PC-9 (cell line): ENCODE data around the gene EMP3. TPM values are rescaled to one million over a fixed set of nuclear protein-coding genes. Genes with fewer than 3 reads are reported as not detected.

ENCODE experiments used
- Bru-seq: library from RNA; stranded (reverse); fragments of 400-500 nt; gene quantifications from one replicate; lab custom pipeline; 2021; lab: Mats Ljungman, UMichigan
- BruChase-seq, 2 experiments: library from RNA; stranded (reverse); fragments of 400-500 nt; gene quantifications; one replicate each; lab custom pipeline; 2021; lab: Mats Ljungman, UMichigan
- BruUV-seq: library from RNA; stranded (reverse); fragments of 400-500 nt; replicated peaks from 2 replicates; lab custom pipeline; 2021; lab: Mats Ljungman, UMichigan
- CTCF ChIA-PET: fragments of 300-600 bp; sonication (Branson Sonifier 250); formaldehyde crosslinking; loops from one replicate; lab custom pipeline; 2022; ENCODE audit warnings: antibody characterized with exemption; lab: Charles Lee
- POLR2A ChIA-PET: fragments of 300-600 bp; sonication (Branson Sonifier 250); formaldehyde crosslinking; loops from one replicate; lab custom pipeline; 2022; ENCODE audit warnings: antibody characterized with exemption; ENCODE audit not compliant: unreplicated experiment; lab: Charles Lee
- DNase-seq, 2 experiments: peaks; one replicate each; pipeline versions ENCODE4 v3.0.0 to v3.0.0-alpha.2; 2015 to 2022; ENCODE audit warnings: mixed read lengths in 1 of 2
- H2AFZ ChIP-seq: fragments of 200-600 bp; sonication (generic); 2 replicates; pipeline ENCODE4 v1.8.1; 2017; ENCODE audit warnings: antibody characterized with exemption
- H3F3A ChIP-seq: fragments of 200-600 bp; sonication (generic); 2 replicates; pipeline ENCODE4 v1.8.1; 2017; ENCODE audit warnings: antibody characterized with exemption, mild to moderate bottlenecking, low read depth; ENCODE audit not compliant: insufficient read depth
- H3K27ac ChIP-seq: fragments of 200-600 bp; sonication (generic); 2 replicates; pipeline ENCODE4 v1.6.1; 2016; ENCODE audit warnings: mixed run types
- H3K27me3 ChIP-seq: fragments of 200-600 bp; sonication (generic); 2 replicates; pipeline ENCODE4 v1.6.1; 2016; ENCODE audit warnings: low read depth, mixed run types; ENCODE audit not compliant: insufficient read depth
- H3K36me3 ChIP-seq: fragments of 200-600 bp; sonication (generic); 2 replicates; pipeline ENCODE4 v1.6.1; 2016; ENCODE audit warnings: low read depth, mixed run types
- H3K4me1 ChIP-seq: fragments of 200-600 bp; sonication (generic); replicated peaks from 2 replicates; pipeline ENCODE4 v1.6.1; 2016; ENCODE audit warnings: mixed run types; ENCODE audit not compliant: insufficient read depth
- H3K4me2 ChIP-seq: fragments of 200-600 bp; sonication (generic); 2 replicates; pipeline ENCODE4 v1.6.1; 2017; ENCODE audit warnings: mixed run types
- H3K4me3 ChIP-seq: fragments of 200-600 bp; sonication (generic); 2 replicates; pipeline ENCODE4 v1.6.1; 2016; ENCODE audit warnings: mixed run types
- H3K79me2 ChIP-seq: fragments of 200-600 bp; sonication (generic); 2 replicates; pipeline ENCODE4 v1.6.1; 2017; ENCODE audit warnings: low read depth, mixed run types
- H3K9me2 ChIP-seq: fragments of 200-600 bp; sonication (generic); 2 replicates; pipeline ENCODE4 v1.8.1; 2017; ENCODE audit warnings: mild to moderate bottlenecking; ENCODE audit not compliant: insufficient read depth
- H3K9me3 ChIP-seq: fragments of 200-600 bp; sonication (generic); 2 replicates; pipeline ENCODE4 v1.8.1; 2016; ENCODE audit warnings: low read depth; ENCODE audit not compliant: insufficient read depth
- H4K20me1 ChIP-seq: fragments of 200-600 bp; sonication (generic); 2 replicates; pipeline ENCODE4 v1.8.1; 2017; ENCODE audit not compliant: insufficient read depth
- EZH2 ChIP-seq: fragments of 200-600 bp; sonication (generic); IDR thresholded peaks from 2 replicates; pipeline ENCODE4 v1.8.0; 2017; ENCODE audit warnings: antibody characterized with exemption, low read depth
- intact Hi-C: fragments of 100-400 bp; cut with micrococcal nuclease; formaldehyde crosslinking; loops from one replicate; pipeline ENCODE4 v1.10.0; 2022; ENCODE audit not compliant: unreplicated experiment
- long read RNA-seq: library from polyadenylated mRNA; stranded (forward); transcript quantifications from one replicate; pipeline ENCODE4 v2.0.0, GENCODE V29; 2022
- total RNA-seq: library from RNA; stranded (reverse); gene quantifications from 2 replicates; pipeline ENCODE4 v1.2.3, GENCODE V29; 2021
- TF ChIP-seq, protein P1 (sequence below): fragments of 200-600 bp; sonication (generic); conservative IDR thresholded peaks from 2 replicates; pipeline ENCODE4 v1.6.1; 2017; ENCODE audit warnings: mixed run types, antibody characterized with exemption, mild to moderate bottlenecking, moderate library complexity

EMP3 gene, protein sequence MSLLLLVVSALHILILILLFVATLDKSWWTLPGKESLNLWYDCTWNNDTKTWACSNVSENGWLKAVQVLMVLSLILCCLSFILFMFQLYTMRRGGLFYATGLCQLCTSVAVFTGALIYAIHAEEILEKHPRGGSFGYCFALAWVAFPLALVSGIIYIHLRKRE
- total RNA-seq = 29.0 and 56.3 TPM in 2 replicates
- percentile 61 among the genes with signal in this experiment for Bru-seq, nascent RNA
- BruChase-seq, experiment 1, labeled RNA remaining after a 2-hour chase = percentile 62 among the genes with signal in this experiment
- percentile 84 among the genes with signal in this experiment for BruChase-seq, experiment 2, labeled RNA remaining after a 6-hour chase
- long read RNA-seq, transcript EMP3-204 (4 exons, 761 nt) = minor isoform, 8 of 248 reads
- long read RNA-seq, transcript EMP3-201 (5 exons, 876 nt) = major isoform, 66 of 248 reads
- long read RNA-seq, partial matches to known transcripts = 166 of 248 reads
- long read RNA-seq, other reads (novel, unspliced or antisense) = 2 of 248 reads

GRCh38 chr19:48325265-48325910 lies at the start of gene EMP3:
Gene EMP3 (plus strand): TSS chr19:48325552. CDS start chr19:48326845, 1,293 bp downstream.
- ChIA-PET CTCF (interaction anchor here (0.7 kb wide), 1 partner anchor 53 kb away, joined by 15 read pairs; no protein-coding TSS in a partner anchor), POLR2A (interaction anchor here (1.1 kb wide), 1 partner anchor 52 kb away, joined by 7 read pairs; no protein-coding TSS in a partner anchor)
- H3K27me3 ChIP-seq = no peaks in the 10 kb centered on the region
- no peaks in the 10 kb centered on the region for H3K36me3 ChIP-seq
- no peaks in the 10 kb centered on the region for H4K20me1 ChIP-seq
- no peaks in the 10 kb centered on the region for H3K9me2 ChIP-seq
- intact Hi-C loops = no loop called here
- no peaks in the 10 kb centered on the region for H3K9me3 ChIP-seq
- no peak within 1 kb of the TSS; the same call in 1 of the 2 replicates for H3K4me3 ChIP-seq
- no peaks in the 10 kb centered on the region for H3K79me2 ChIP-seq
- TF ChIP-seq EZH2 = no peak
- H3K4me1 ChIP-seq = peaks cover 39% of the 10 kb centered on the region
- no peak within 1 kb of the TSS for H2AFZ ChIP-seq
- peak within 1 kb of the TSS; percentile 59 for H3K4me2 ChIP-seq
- BruUV-seq = no TSS peak
- H3F3A ChIP-seq = peaks cover 47% of the 10 kb centered on the region
- H3K27ac ChIP-seq = peak within 1 kb of the TSS; percentile 30
- DNase-seq = peak in 1 of 2 experiments; percentile 76

DNA sequence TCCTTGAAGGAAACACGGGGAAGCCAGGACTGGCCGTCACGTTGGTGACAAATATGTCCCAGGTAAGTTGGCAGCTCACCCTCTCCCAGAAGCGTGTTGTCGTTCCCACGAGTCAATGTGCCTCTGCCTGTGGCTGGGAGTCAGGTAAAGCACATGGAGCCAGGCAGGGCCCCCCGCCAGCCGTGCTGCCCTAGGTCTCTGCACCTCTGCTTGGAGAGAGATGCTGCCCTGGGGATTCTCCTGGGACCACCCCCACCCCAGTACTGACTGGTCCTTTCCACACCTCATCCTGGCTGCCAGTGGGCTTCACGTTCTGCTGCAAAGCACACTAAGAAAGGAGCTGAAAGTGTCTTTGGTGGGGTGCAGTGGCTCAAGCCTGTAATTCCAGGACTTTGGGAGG lies 45.6 kb upstream of the EMP3 start:
- H3K27me3 ChIP-seq = no peaks in the 10 kb centered on the region
- no peak for TF ChIP-seq EZH2
- TF ChIP-seq, protein P1, sequence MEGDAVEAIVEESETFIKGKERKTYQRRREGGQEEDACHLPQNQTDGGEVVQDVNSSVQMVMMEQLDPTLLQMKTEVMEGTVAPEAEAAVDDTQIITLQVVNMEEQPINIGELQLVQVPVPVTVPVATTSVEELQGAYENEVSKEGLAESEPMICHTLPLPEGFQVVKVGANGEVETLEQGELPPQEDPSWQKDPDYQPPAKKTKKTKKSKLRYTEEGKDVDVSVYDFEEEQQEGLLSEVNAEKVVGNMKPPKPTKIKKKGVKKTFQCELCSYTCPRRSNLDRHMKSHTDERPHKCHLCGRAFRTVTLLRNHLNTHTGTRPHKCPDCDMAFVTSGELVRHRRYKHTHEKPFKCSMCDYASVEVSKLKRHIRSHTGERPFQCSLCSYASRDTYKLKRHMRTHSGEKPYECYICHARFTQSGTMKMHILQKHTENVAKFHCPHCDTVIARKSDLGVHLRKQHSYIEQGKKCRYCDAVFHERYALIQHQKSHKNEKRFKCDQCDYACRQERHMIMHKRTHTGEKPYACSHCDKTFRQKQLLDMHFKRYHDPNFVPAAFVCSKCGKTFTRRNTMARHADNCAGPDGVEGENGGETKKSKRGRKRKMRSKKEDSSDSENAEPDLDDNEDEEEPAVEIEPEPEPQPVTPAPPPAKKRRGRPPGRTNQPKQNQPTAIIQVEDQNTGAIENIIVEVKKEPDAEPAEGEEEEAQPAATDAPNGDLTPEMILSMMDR = no peak
- H3K9me2 ChIP-seq = no peaks in the 10 kb centered on the region
- DNase-seq = no peak
- H3K4me1 ChIP-seq = no peaks in the 10 kb centered on the region; the same call in 1 of the 2 replicates
- intact Hi-C loops = no loop called here
- H3K79me2 ChIP-seq = peaks cover 16% of the 10 kb centered on the region
- H3K27ac ChIP-seq = no peak overlapping the region
- no peak overlapping the region for H3K4me2 ChIP-seq
- POLR2A ChIA-PET = no interaction called here
- no peak overlapping the region for H3K4me3 ChIP-seq
- BruUV-seq = no TSS peak
- no peaks in the 10 kb centered on the region; the same call in 1 of the 2 replicates for H3K9me3 ChIP-seq
- peaks cover 39% of the 10 kb centered on the region for H3K36me3 ChIP-seq
- no peak overlapping the region for H2AFZ ChIP-seq
- CTCF ChIA-PET = no interaction called here
- no peaks in the 10 kb centered on the region; the same call in 1 of the 2 replicates for H4K20me1 ChIP-seq
- H3F3A ChIP-seq = peaks cover 19% of the 10 kb centered on the region

DNA sequence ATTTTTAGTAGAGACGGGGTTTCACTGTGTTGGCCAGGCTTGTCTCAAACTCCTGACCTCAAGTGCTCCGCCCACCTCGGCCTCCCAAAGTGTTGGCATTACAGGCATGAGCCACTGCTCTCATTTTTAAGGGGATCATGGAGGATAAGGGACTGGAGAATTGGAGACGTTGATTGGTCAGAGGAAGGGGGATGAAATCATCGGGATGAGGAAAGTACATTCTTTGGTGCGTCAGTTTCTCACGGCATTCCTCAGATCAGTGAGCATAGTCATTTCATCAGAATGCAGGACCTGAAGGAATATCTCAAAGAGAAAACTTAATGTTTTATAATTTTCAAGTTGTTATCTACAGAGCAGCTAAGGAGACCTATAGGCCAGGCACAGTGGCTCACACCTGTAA lies 41.4 kb upstream of the EMP3 start:
- Histone ChIP-seq H3K9me2 (no peaks in the 10 kb centered on the region), H3F3A (peaks cover 48% of the 10 kb centered on the region), H4K20me1 (no peaks in the 10 kb centered on the region; the same call in none of the 2 replicates), H3K4me1 (no peaks in the 10 kb centered on the region), H3K36me3 (peaks cover 46% of the 10 kb centered on the region), H2AFZ (no peak overlapping the region), H3K27me3 (no peaks in the 10 kb centered on the region), H3K27ac (no peak overlapping the region), H3K9me3 (peaks cover 5% of the 10 kb centered on the region; the same call in 1 of the 2 replicates), H3K4me3 (no peak overlapping the region), H3K79me2 (no peaks in the 10 kb centered on the region), H3K4me2 (no peak overlapping the region)
- TF ChIP-seq EZH2 = no peak
- TF ChIP-seq, protein P1 = no peak
- no peak for DNase-seq
- no TSS peak for BruUV-seq
- ChIA-PET POLR2A (no interaction called here), CTCF (no interaction called here)
- intact Hi-C loops = no loop called here
